Fibroblast of lung (primary cell): Measurements from ENCODE around the gene MSI2.

Experiments
- CTCF ChIP-seq, 2 donors: IDR thresholded peaks in 1 of 2; conservative IDR thresholded peaks in 1 of 2; 1 replicate in 1 of 2; 2 replicates in 1 of 2; pipeline ENCODE4 v1.5.1; 2011 to 2012; ENCODE audit warnings: low read length in 2 of 2, control low read depth in 1 of 2, inconsistent platforms in 1 of 2, low read depth in 1 of 2, mild to moderate bottlenecking in 1 of 2
- EZH2 ChIP-seq: IDR thresholded peaks from 2 replicates; pipeline ENCODE4 v1.5.1; 2012; ENCODE audit warnings: low read length, control low read depth, mild to moderate bottlenecking; ENCODE audit errors: missing control alignments

GRCh38 chr17:57480438-57481196 is 224.3 kb downstream of the MSI2 start:
- TF ChIP-seq CTCF (conservative IDR thresholded peaks at IDR 0.05 in 1 of 2, IDR thresholded peaks at IDR 0.05 in 1 of 2; ENCODE audit: low read depth in 1 of 2, low read length in 2 of 2) (no peak), EZH2 (no peak)
